Neural cell (in vitro differentiated cells): ENCODE data around the gene VARS2. TPM values are rescaled to one million over a fixed set of nuclear protein-coding genes. Genes with fewer than 3 reads are reported as not detected.
A peak's percentile ranks its signal among the peaks of the same experiment; 100 is the strongest.

Experiments
- H2AFZ ChIP-seq: fragments of 200-600, 300-800 bp; sonication (generic), shearing (Covaris generic); 2 replicates; pipeline ENCODE4 v1.6.0; 2014; ENCODE audit warnings: low read depth, mild to moderate bottlenecking, antibody characterized with exemption, low read length, moderate library complexity
- H3F3A ChIP-seq: fragments of 200-600 bp; shearing (Covaris generic); 2 replicates; pipeline ENCODE4 v1.6.1; 2016; ENCODE audit warnings: mild to moderate bottlenecking, moderate library complexity, mixed read lengths, antibody characterized with exemption, low read length; ENCODE audit not compliant: insufficient read depth, poor library complexity, severe bottlenecking
- H3K27ac ChIP-seq: fragments of 200-600, 300-800 bp; sonication (generic), shearing (Covaris generic); 2 replicates; pipeline ENCODE4 v1.5.1; 2014; ENCODE audit warnings: mild to moderate bottlenecking, low read length, moderate library complexity
- H3K27me3 ChIP-seq: fragments of 300-800, 200-600 bp; sonication (generic), shearing (Covaris generic); 2 replicates; pipeline ENCODE4 v1.6.0; 2014; ENCODE audit warnings: mild to moderate bottlenecking, low read depth, low read length, moderate library complexity; ENCODE audit not compliant: insufficient read depth
- H3K36me3 ChIP-seq: fragments of 300-800, 200-600 bp; sonication (generic), shearing (Covaris generic); 2 replicates; pipeline ENCODE4 v1.5.1; 2014; ENCODE audit warnings: mild to moderate bottlenecking, antibody characterized with exemption, low read length, moderate library complexity; ENCODE audit not compliant: insufficient read depth
- H3K4me2 ChIP-seq: fragments of 300-800, 200-600 bp; sonication (generic), shearing (Covaris generic); 2 replicates; pipeline ENCODE4 v1.6.0; 2014; ENCODE audit warnings: mild to moderate bottlenecking, low read length
- H3K4me3 ChIP-seq: fragments of 300-800, 200-600 bp; sonication (generic), shearing (Covaris generic); 2 replicates; pipeline ENCODE4 v1.5.1; 2014; ENCODE audit warnings: mild to moderate bottlenecking, low read length, moderate library complexity
- H3K79me2 ChIP-seq: fragments of 200-600 bp; shearing (Covaris generic); replicated peaks from 2 replicates; pipeline ENCODE4 v1.6.0; 2014; ENCODE audit warnings: mild to moderate bottlenecking, low read length, moderate library complexity; ENCODE audit not compliant: insufficient read depth
- H3K9ac ChIP-seq: fragments of 300-800, 200-600 bp; sonication (generic), shearing (Covaris generic); 2 replicates; pipeline ENCODE4 v1.6.1; 2016; ENCODE audit warnings: mild to moderate bottlenecking, low read length, mixed read lengths
- H3K9me2 ChIP-seq: fragments of 200-600 bp; shearing (Covaris generic); 2 replicates; pipeline ENCODE4 v1.6.1; 2016; ENCODE audit warnings: mild to moderate bottlenecking, low read length, mixed read lengths; ENCODE audit not compliant: insufficient read depth
- H3K9me3 ChIP-seq: fragments of 200-600, 300-800 bp; sonication (generic), shearing (Covaris generic); 2 replicates; pipeline ENCODE4 v1.6.1; 2016; ENCODE audit warnings: mild to moderate bottlenecking, mixed run types, low read length, moderate library complexity, mixed read lengths
- H4K20me1 ChIP-seq: fragments of 200-600 bp; shearing (Covaris generic); 2 replicates; pipeline ENCODE4 v1.6.1; 2016; ENCODE audit warnings: mild to moderate bottlenecking, mixed run types; ENCODE audit not compliant: insufficient read depth
- EP300 ChIP-seq: fragments of 450-650 bp; conservative IDR thresholded peaks from 2 replicates; pipeline ENCODE4 v1.6.1; 2014; ENCODE audit warnings: antibody characterized with exemption, mild to moderate bottlenecking, moderate library complexity; ENCODE audit not compliant: poor library complexity, severe bottlenecking
- EZH2 ChIP-seq: fragments of 200-600, 300-800 bp; shearing (Covaris generic), sonication (generic); IDR thresholded peaks from 2 replicates; pipeline ENCODE4 v1.6.1; 2014; ENCODE audit warnings: antibody characterized with exemption, low read length, borderline replicate concordance, mild to moderate bottlenecking; ENCODE audit not compliant: insufficient read depth, poor library complexity, severe bottlenecking
- MXI1 ChIP-seq: fragments of 450-650 bp; conservative IDR thresholded peaks from 2 replicates; pipeline ENCODE4 v1.6.1; 2014; ENCODE audit warnings: antibody characterized with exemption, mild to moderate bottlenecking; ENCODE audit not compliant: poor library complexity, severe bottlenecking
- POLR2AphosphoS5 ChIP-seq: IDR thresholded peaks from 2 replicates; pipeline ENCODE4 v1.6.1; 2012
- RAD21 ChIP-seq: fragments of 450-650 bp; conservative IDR thresholded peaks from 2 replicates; pipeline ENCODE4 v1.6.1; 2014; ENCODE audit warnings: antibody characterized with exemption, mild to moderate bottlenecking, moderate library complexity
- SMC3 ChIP-seq: fragments of 450-650 bp; conservative IDR thresholded peaks from 2 replicates; pipeline ENCODE4 v1.6.1; 2014; ENCODE audit warnings: antibody characterized with exemption, mild to moderate bottlenecking, moderate library complexity; ENCODE audit not compliant: poor library complexity
- TAF1 ChIP-seq: IDR thresholded peaks from 2 replicates; pipeline ENCODE4 v1.6.1; 2012; ENCODE audit warnings: low read depth
- polyA plus RNA-seq: library from polyadenylated mRNA; depleted of rRNA; stranded (reverse); fragments of >200 nt; gene quantifications from 2 replicates; pipeline ENCODE4 v1.2.3, GENCODE V29; 2014
- TF ChIP-seq, protein P1 (sequence below): fragments of 450-650 bp; IDR thresholded peaks from 2 replicates; pipeline ENCODE4 v1.5.1; 2014; ENCODE audit warnings: antibody characterized with exemption, mild to moderate bottlenecking, moderate library complexity; ENCODE audit not compliant: poor library complexity, severe bottlenecking
- TF ChIP-seq, protein P2 (sequence below): IDR thresholded peaks from 2 replicates; pipeline ENCODE4 v1.6.1; 2012; ENCODE audit warnings: borderline replicate concordance

Gene VARS2
- polyA plus RNA-seq, 1 donor from 2014 or later: 93.4 TPM

DNA sequence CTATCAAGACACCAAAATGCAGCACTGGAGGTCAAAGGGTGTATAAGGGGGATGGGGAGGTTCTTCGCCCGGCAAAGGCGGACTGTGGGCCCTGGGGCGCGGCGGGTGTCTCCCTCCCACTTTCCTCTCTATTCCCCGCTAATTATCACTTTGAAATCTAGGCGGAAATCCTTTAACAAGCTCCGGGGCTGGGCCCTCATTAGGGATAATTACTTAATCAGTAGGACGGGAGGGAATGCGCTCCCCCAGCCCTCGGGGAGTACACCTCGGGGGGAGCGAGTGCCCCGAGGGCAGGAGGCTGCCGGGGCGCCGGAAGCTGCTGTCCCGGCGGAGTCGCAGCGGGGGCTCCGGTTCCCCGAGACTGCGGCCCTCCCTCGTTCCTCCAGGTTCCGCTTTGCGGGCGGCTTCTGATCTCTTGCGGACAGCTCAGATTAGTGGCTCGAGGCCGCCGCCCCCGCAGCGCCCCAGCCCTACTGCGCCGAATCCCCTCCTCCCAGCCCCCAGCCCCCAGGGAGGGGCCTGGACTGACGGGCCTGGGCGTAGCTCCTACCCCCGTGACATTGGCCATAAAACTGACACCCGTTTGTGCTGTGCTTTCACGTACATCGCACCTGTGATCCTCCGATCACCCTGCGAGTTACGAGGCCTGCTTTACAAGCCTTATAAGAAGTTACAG, 41.5 kb downstream of the VARS2 start:
- no peak overlapping the region for H3K9ac ChIP-seq
- no peaks in the 10 kb centered on the region for H3K9me2 ChIP-seq
- H3K79me2 ChIP-seq: no peaks in the 10 kb centered on the region
- H3K27me3 ChIP-seq: peaks cover 21% of the 10 kb centered on the region
- TF ChIP-seq MXI1: no peak
- no peak for TF ChIP-seq RAD21
- TF ChIP-seq, protein P1, sequence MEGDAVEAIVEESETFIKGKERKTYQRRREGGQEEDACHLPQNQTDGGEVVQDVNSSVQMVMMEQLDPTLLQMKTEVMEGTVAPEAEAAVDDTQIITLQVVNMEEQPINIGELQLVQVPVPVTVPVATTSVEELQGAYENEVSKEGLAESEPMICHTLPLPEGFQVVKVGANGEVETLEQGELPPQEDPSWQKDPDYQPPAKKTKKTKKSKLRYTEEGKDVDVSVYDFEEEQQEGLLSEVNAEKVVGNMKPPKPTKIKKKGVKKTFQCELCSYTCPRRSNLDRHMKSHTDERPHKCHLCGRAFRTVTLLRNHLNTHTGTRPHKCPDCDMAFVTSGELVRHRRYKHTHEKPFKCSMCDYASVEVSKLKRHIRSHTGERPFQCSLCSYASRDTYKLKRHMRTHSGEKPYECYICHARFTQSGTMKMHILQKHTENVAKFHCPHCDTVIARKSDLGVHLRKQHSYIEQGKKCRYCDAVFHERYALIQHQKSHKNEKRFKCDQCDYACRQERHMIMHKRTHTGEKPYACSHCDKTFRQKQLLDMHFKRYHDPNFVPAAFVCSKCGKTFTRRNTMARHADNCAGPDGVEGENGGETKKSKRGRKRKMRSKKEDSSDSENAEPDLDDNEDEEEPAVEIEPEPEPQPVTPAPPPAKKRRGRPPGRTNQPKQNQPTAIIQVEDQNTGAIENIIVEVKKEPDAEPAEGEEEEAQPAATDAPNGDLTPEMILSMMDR: no peak
- no peak for TF ChIP-seq TAF1
- TF ChIP-seq, protein P2, sequence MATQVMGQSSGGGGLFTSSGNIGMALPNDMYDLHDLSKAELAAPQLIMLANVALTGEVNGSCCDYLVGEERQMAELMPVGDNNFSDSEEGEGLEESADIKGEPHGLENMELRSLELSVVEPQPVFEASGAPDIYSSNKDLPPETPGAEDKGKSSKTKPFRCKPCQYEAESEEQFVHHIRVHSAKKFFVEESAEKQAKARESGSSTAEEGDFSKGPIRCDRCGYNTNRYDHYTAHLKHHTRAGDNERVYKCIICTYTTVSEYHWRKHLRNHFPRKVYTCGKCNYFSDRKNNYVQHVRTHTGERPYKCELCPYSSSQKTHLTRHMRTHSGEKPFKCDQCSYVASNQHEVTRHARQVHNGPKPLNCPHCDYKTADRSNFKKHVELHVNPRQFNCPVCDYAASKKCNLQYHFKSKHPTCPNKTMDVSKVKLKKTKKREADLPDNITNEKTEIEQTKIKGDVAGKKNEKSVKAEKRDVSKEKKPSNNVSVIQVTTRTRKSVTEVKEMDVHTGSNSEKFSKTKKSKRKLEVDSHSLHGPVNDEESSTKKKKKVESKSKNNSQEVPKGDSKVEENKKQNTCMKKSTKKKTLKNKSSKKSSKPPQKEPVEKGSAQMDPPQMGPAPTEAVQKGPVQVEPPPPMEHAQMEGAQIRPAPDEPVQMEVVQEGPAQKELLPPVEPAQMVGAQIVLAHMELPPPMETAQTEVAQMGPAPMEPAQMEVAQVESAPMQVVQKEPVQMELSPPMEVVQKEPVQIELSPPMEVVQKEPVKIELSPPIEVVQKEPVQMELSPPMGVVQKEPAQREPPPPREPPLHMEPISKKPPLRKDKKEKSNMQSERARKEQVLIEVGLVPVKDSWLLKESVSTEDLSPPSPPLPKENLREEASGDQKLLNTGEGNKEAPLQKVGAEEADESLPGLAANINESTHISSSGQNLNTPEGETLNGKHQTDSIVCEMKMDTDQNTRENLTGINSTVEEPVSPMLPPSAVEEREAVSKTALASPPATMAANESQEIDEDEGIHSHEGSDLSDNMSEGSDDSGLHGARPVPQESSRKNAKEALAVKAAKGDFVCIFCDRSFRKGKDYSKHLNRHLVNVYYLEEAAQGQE: no peak
- no peak for TF ChIP-seq SMC3
- TF ChIP-seq EZH2: no peak
- no peak for TF ChIP-seq POLR2AphosphoS5
- no peak for TF ChIP-seq EP300
- H3K4me3 ChIP-seq: peak overlapping the region; percentile 48
- H2AFZ ChIP-seq: no peak overlapping the region
- H3K4me2 ChIP-seq: no peak overlapping the region
- no peak overlapping the region for H3K27ac ChIP-seq
- peaks cover 6% of the 10 kb centered on the region for H3K9me3 ChIP-seq
- H4K20me1 ChIP-seq: no peaks in the 10 kb centered on the region
- no peaks in the 10 kb centered on the region for H3F3A ChIP-seq
- H3K36me3 ChIP-seq: no peaks in the 10 kb centered on the region

DNA sequence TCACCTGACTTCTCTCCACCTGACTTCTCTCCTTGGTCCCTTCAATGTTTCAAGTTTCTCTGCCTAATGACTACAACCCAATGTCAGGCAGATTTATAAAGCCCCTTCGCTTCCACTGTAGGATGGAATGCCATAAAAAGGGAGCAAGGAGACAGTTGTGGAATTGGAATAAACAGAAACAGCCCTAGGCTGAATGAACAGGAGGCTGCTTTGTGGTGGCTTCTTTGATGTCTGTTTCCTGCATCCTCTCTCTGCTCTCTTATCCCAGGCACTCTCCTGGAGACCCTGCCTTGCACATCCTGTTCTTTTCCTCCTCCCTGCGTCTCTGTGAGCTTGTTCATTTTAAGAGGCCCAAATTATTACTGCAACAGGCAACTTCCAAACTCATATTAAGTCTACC, 43.7 kb downstream of the VARS2 start:
- no peaks in the 10 kb centered on the region for H4K20me1 ChIP-seq
- no peak overlapping the region for H3K4me3 ChIP-seq
- no peak overlapping the region for H3K27ac ChIP-seq
- H3K4me2 ChIP-seq: no peak overlapping the region
- H3K9me2 ChIP-seq: no peaks in the 10 kb centered on the region
- H3K9ac ChIP-seq: no peak overlapping the region
- H3K79me2 ChIP-seq: no peaks in the 10 kb centered on the region
- TF ChIP-seq POLR2AphosphoS5 (no peak), EZH2 (no peak), RAD21 (no peak), SMC3 (no peak)
- TF ChIP-seq, protein P2: no peak
- TF ChIP-seq, protein P1: no peak
- peaks cover 21% of the 10 kb centered on the region for H3K27me3 ChIP-seq
- no peaks in the 10 kb centered on the region for H3K36me3 ChIP-seq
- no peaks in the 10 kb centered on the region for H3F3A ChIP-seq
- no peaks in the 10 kb centered on the region for H3K9me3 ChIP-seq
- no peak overlapping the region for H2AFZ ChIP-seq
